ENCODE measurements around the gene PSD2. TPM values are rescaled to one million over a fixed set of nuclear protein-coding genes. Genes with fewer than 3 reads are reported as not detected.

Gene PSD2
- total RNA-seq, 1 donor from 2014 or later = 0.53 TPM

DNA sequence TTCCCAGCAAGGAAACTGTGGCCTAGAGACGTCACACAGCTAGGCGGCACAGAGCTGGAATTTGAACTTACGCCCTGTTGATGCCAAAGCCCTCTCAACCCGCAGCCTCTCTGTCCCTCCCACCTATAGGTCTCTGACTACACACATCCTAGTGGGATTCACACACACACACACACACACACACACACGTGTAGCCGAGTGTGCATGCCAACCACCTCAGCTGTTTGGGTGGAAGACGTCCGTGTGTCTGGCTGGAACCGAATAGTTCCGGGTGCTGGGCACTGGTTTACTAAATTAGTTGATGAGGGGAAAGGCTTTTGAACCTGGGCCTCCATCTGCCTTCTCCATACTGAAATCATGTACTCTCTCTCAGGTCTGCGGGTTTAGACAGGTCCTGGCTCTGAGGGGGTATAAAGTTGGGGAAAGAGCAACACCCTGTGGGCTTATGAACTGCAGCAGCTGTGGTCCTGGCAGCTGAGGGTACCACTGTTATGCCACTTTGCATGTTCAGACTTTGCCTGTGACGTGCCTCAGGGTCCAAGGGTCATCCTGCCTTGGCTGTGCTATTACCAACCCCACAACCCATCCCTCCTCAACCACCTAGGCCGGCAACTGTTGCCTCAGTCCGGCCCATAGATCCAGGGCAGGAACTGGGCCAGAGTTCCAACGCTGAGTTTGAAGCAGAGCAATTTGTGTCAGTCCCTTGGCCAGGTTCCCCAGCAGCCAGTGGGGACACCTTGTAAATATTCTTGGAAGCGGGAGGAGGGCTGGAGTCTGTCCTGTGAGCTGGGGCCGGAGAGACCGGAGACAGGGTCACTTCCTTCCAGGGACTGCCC, 50.5 kb downstream of the PSD2 start:
- ATAC-seq = no peak
- intact Hi-C loops (cut with DNase I) = loop anchor here (10.0 kb wide), 1 partner anchor 51 kb away; the partner anchor contains the start of gene PSD2
- DNase-seq (ENCODE audit: low spot score) = no peak

DNA sequence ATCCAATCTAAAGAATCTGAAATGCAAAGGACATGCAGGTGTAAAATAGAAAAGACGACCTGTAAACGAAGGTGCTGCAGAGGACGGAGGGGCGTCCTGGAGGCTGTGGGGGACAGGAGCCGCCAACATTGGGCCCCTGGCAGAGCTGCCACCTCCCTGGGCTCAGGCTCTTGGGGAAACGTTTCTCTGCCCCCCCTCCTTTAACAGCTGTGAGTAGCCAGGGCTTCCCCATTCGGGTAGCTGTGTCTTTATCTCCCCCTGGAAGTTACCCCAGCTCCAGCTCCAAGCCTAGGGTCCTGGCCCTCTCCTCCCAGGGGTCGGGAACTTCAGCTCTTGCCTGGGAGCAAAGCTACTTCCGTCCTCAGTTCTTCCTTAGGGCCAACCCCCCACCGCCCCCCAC, 51.5 kb downstream of the PSD2 start:
- no peak for ATAC-seq
- intact Hi-C loops (cut with DNase I) = loop anchor here (10.0 kb wide), 1 partner anchor 52 kb away; the partner anchor contains the start of gene PSD2
- no peak for DNase-seq (ENCODE audit: low spot score)

GRCh38 chr5:139847790-139848507, 52.3 kb downstream of the PSD2 start:
- DNase-seq (ENCODE audit: low spot score) (peak; percentile 73), ATAC-seq (peak; percentile 46)
- intact Hi-C loops (cut with DNase I) = loop anchor here (10.0 kb wide), 1 partner anchor 53 kb away; the partner anchor contains the start of gene PSD2

DNA sequence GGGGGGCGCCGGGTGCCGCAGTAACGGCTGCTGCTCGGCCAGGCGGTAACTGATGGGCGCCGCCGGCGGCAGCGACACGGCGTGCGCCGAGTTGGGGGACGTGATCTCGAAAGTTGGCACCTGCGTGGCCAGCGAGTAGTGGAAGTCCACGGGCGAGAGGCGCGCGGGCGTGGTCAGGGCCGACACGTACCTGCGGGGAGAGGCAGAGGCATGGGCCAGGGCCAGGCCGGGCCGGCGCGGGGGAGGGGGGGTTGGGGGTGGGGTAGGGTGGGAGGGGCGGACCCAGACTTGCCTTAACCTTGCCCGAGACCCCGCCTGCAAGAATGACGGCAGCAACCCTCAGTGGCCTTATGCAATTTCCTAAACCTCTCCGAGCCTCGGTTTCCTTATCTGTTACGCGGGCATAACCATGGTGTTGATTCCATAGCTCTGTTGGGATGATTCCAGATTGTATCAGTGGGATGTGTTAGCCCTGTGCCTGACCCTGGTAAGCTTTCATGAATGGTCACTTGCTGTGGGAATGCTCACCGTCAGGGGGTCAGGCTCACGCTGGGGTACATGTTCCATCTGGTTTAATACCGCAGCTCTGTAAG, 53.0 kb downstream of the PSD2 start:
- peak; percentile 64 for ATAC-seq
- intact Hi-C loops (cut with DNase I) = loop anchor here (10.0 kb wide), 1 partner anchor 54 kb away; the partner anchor contains the start of gene PSD2
- peak; percentile 70 for DNase-seq (ENCODE audit: low spot score)

DNA sequence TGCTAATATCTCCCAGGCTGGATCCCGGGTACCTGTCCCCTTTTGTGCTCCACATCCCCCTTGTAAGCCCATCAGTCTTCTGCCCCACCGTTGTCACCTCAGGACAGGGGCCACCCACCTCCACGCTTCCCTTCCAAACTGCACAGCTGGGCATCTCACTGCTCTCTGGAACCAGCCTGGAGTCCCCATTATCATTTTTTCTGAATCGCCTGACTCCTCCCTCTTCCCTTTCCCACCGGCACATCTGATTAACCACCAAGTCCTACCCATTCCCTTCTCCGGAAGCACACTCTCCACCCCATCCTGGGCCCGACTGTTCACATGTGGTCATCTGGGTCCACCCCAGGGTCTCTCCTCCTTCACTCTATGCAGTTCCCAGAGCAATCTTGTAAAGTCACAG, 53.9 kb downstream of the PSD2 start:
- intact Hi-C loops (cut with DNase I) = loop anchor here (10.0 kb wide), 1 partner anchor 55 kb away; the partner anchor contains the start of gene PSD2
- no peak for DNase-seq (ENCODE audit: low spot score)
- no peak for ATAC-seq

GRCh38 chr5:139849942-139850341, 54.3 kb downstream of the PSD2 start:
- intact Hi-C loops (cut with DNase I) = loop anchor here (10.0 kb wide), 1 partner anchor 55 kb away; the partner anchor contains the start of gene PSD2
- ATAC-seq = no peak
- no peak for DNase-seq (ENCODE audit: low spot score)

DNA sequence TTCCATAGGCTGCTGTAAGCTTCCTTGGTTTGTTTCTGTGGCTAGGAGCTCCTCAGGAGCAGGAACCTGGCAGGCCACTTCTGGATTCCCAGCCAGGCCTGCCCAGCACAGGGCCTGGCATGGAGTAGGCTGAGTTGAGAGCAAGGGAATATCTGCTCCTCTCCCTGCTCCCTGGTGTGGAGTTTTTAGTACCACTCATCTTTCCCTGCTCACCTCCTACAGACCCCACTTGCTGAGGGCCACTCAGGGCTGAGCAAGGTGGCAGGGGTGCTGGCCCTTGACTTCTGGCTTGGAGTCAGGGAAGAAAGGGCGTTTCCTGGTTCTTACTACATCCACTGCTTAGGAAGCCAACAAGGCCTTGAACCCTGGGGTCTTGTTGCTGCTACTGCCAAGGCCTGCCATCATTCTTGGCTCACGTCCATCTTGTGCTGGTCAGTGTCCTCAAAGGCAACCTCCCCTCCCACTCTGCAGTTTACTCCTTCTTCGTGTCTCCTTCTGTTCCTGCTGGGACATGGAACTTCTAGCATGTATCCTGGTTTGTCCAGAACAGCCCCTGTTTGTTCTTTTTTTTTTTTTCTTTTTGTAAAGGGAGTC, 54.9 kb downstream of the PSD2 start:
- intact Hi-C loops (cut with DNase I) = no loop called here
- ATAC-seq (no peak), DNase-seq (ENCODE audit: low spot score) (no peak)

DNA sequence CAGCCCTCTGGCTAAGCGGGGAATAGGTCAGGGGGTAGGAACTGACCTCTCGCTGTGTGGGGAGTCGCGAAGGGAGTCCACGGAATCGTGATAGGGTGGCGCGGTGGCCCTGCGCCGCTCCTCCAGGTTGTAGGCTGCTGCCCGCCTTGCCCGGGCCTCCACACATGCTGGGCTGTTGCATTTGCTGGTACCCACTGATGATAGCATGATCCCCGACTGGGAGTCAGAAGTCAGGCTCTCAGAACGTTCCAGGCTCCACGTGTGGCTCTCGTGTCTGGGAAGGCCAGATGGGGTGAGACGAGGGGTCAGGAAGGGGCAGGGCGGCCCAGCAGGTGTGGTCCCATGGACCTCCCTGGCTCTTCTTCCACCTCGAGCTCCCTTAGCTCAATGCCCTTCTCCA, 56.0 kb downstream of the PSD2 start:
- ATAC-seq (no peak), DNase-seq (ENCODE audit: low spot score) (no peak)
- intact Hi-C loops (cut with DNase I) = no loop called here

DNA sequence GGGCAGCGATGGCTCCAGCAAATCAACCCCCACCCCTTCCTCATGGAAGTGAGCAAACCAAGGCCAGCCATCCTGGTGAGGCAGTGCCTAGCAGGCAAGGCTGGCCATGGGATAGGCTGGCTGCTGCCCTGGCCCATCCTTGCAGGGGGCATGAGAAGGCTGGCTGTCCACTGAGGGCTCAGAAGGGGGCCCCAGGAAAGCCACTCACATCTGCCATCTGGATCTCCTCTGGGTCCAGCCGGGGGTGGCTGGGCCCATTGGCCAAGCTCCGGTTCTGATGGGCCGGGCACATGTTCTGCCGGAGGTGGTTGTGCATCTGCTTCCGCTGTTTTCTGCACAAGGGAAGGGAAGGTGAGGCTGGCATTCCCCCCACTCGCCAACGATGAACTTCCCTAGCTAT, 57.1 kb downstream of the PSD2 start:
- ATAC-seq (no peak), DNase-seq (ENCODE audit: low spot score) (no peak)
- intact Hi-C loops (cut with DNase I) = no loop called here

- ATAC-seq (no peak), DNase-seq (ENCODE audit: low spot score) (no peak)
- intact Hi-C loops (cut with DNase I) = no loop called here
Observed at GRCh38 chr5:139854029-139854605, 58.5 kb downstream of the PSD2 start.

GRCh38 chr5:139854953-139855352, 59.3 kb downstream of the PSD2 start:
- no peak for DNase-seq (ENCODE audit: low spot score)
- intact Hi-C loops (cut with DNase I) = no loop called here
- ATAC-seq = no peak

DNA sequence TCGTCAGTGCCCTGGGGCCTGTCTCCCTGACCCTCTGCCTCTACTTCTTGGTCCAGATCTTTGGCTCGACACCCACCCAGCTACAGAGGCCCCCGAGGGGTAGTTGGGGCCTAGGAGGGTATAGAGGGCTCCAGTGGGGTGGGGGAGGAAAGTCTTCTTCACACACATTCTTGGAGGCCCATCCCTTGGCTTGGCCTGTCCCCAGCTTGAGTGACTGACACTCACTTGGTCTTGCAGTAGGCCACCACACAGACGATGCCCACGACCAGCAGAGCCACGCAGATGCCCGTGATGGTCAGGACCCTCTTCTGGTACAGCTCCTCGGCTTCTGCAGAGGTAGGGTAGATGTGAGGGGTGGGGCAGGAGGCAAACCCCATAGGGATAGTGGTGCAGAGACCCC, 59.8 kb downstream of the PSD2 start:
- intact Hi-C loops (cut with DNase I) = no loop called here
- DNase-seq (ENCODE audit: low spot score) = no peak
- no peak for ATAC-seq

GRCh38 chr5:139855946-139856540, 60.4 kb downstream of the PSD2 start:
- ATAC-seq (no peak), DNase-seq (ENCODE audit: low spot score) (no peak)
- intact Hi-C loops (cut with DNase I) = no loop called here

- no peak for ATAC-seq
- intact Hi-C loops (cut with DNase I) = no loop called here
- no peak for DNase-seq (ENCODE audit: low spot score)
Observed at GRCh38 chr5:139856714-139857113, 61.1 kb downstream of the PSD2 start.

DNA sequence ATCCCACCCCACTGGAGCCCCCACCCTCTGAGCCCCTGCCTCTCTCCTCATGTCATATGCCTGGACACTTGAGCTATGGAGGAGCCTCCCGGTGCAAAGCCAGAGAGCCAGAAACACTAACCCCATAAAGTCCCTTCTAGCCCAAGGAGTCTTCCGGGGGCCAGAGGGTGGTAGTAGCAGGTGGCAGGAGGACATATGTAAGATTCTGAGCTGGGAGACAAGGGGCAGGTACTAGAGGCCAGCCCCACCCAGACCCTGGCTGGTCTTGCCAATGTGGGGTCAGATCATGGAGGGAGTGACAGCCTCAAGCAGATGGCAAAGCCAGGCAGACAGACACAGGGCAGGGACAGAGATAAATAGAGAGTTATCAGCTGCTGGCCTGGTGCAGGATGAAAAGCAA, 63.4 kb downstream of the PSD2 start:
- intact Hi-C loops (cut with DNase I) = no loop called here

GRCh38 chr5:139861021-139861888, 65.6 kb downstream of the PSD2 start:
- no peak for ATAC-seq
- intact Hi-C loops (cut with DNase I) = loop anchor here (5.0 kb wide), 1 partner anchor 74 kb away; no protein-coding TSS in a partner anchor
- DNase-seq (ENCODE audit: low spot score) = no peak

More for the DNA sequence above, 63.4 kb downstream of the PSD2 start:
- DNase-seq (ENCODE audit: low spot score) (no peak), ATAC-seq (no peak)

GRCh38 chr5:139861889-139862207, 66.2 kb downstream of the PSD2 start:
- intact Hi-C loops (cut with DNase I) = loop anchor here (5.0 kb wide), 1 partner anchor 75 kb away; no protein-coding TSS in a partner anchor
- no peak for DNase-seq (ENCODE audit: low spot score)
- ATAC-seq = no peak

DNA sequence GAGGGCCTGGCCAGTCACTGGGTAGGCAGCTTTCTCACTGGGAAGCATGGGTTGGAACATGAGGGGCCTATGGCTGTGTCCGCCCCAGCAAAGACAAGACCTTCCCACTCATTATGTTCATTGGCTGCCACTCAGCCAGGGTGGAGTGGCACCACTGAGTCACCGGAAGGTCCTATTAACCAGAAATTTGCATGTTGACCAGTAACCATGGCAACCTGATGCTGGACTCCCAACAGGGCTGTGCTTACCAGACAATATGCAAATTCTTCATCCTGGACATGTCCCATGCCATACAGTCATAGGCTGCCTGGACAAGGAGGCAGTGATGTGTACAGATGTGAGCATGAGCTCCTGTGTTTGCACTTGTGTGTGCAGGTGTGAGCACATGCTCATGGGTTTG, 66.7 kb downstream of the PSD2 start:
- intact Hi-C loops (cut with DNase I) = loop anchor here (5.0 kb wide), 1 partner anchor 75 kb away; no protein-coding TSS in a partner anchor
- no peak for DNase-seq (ENCODE audit: low spot score)

More for the DNA sequence above, 66.7 kb downstream of the PSD2 start:
- ATAC-seq = no peak

Data from sciatic nerve (tissue), 2 donors.